Subcutaneous abdominal adipose tissue (tissue), 5 donors: Measurements from ENCODE around the gene ADARB1.

Experiments used
- H3K27ac ChIP-seq: one replicate; pipeline ENCODE4 v1.7.0; 2013; ENCODE audit warnings: low read depth, mild to moderate bottlenecking, inconsistent platforms, low read length, moderate library complexity
- H3K27me3 ChIP-seq, 5 donors: one replicate each; pipeline ENCODE4 v1.7.0; 2013; ENCODE audit warnings: low read length in 5 of 5, inconsistent platforms in 1 of 5; ENCODE audit not compliant: control insufficient read depth in 5 of 5, insufficient read depth in 4 of 5
- H3K36me3 ChIP-seq, 5 donors: one replicate each; pipeline ENCODE4 v1.7.0; 2013; ENCODE audit warnings: low read length in 5 of 5; ENCODE audit not compliant: control insufficient read depth in 5 of 5, insufficient read depth in 5 of 5
- H3K4me1 ChIP-seq, 5 donors: one replicate each; pipeline ENCODE4 v1.7.0; 2013; ENCODE audit warnings: low read length in 5 of 5, mild to moderate bottlenecking in 3 of 5, moderate library complexity in 1 of 5; ENCODE audit not compliant: control insufficient read depth in 5 of 5, insufficient read depth in 5 of 5
- H3K4me3 ChIP-seq, 5 donors: one replicate each; pipeline ENCODE4 v1.7.0; 2013; ENCODE audit warnings: low read length in 5 of 5, low read depth in 1 of 5
- H3K9ac ChIP-seq, 5 donors: one replicate each; pipeline ENCODE4 v1.7.0; 2013; ENCODE audit warnings: low read length in 5 of 5, mild to moderate bottlenecking in 4 of 5, moderate library complexity in 3 of 5
- H3K9me3 ChIP-seq, 5 donors: one replicate each; pipeline ENCODE4 v1.7.0; 2013; ENCODE audit warnings: low read length in 5 of 5; ENCODE audit not compliant: control insufficient read depth in 5 of 5
- donor health status: healthy.
- donor health status: healthy.
- donor health status: healthy.
- donor health status: healthy.
- donor health status: healthy.

ADARB1 gene

GRCh38 chr21:45111703-45112102 lies 37.3 kb downstream of the ADARB1 start:
- Histone ChIP-seq H3K27ac (no peak overlapping the region), H3K9me3 (no peaks in the 10 kb centered on the region), H3K27me3 (no peaks in the 10 kb centered on the region), H3K36me3 (peaks cover 0 to 3% (median 0%) of the 10 kb centered on the region in 5 donors), H3K4me3 (no peak overlapping the region), H3K4me1 (peaks cover 3 to 40% (median 17%) of the 10 kb centered on the region in 5 donors), H3K9ac (no peak overlapping the region)

- Histone ChIP-seq H3K4me3 (no peak overlapping the region), H3K4me1 (peaks cover 3 to 44% (median 17%) of the 10 kb centered on the region in 5 donors), H3K9me3 (no peaks in the 10 kb centered on the region), H3K27me3 (no peaks in the 10 kb centered on the region), H3K36me3 (peaks cover 0 to 3% (median 0%) of the 10 kb centered on the region in 5 donors), H3K27ac (no peak overlapping the region), H3K9ac (no peak overlapping the region)
These were observed 38.0 kb downstream of the ADARB1 start for GRCh38 chr21:45112371-45112770.

GRCh38 chr21:45113543-45113942 lies 39.2 kb downstream of the ADARB1 start:
- peaks cover 3 to 42% (median 17%) of the 10 kb centered on the region in 5 donors for H3K4me1 ChIP-seq
- H3K9me3 ChIP-seq = peaks cover 0 to 3% (median 0%) of the 10 kb centered on the region in 5 donors

DNA sequence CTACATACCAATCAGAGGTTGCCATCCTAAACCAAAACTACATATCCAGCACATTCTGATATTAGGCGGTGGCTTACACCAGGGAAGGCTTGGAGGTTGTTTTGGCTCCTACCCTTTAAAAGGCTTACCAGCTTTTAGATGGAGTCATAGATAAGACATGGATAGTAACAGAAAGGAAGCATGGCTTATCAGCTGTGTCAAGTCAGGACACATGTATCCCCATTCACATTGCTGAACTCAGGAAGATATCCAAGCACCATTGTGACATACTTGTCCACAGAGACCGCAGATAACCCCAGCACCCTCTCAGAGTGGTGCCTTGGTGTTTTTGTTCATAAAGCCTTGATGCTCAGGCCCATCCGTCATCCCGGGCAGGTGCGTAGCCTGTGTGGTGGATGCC lies 39.7 kb downstream of the ADARB1 start:
- Histone ChIP-seq H3K9ac (no peak overlapping the region), H3K27me3 (no peaks in the 10 kb centered on the region), H3K27ac (no peak overlapping the region), H3K4me3 (no peak overlapping the region), H3K4me1 (peaks cover 3 to 38% (median 17%) of the 10 kb centered on the region in 5 donors), H3K9me3 (peaks cover 0 to 3% (median 0%) of the 10 kb centered on the region in 5 donors), H3K36me3 (peaks cover 0 to 3% (median 0%) of the 10 kb centered on the region in 5 donors)

More at GRCh38 chr21:45113543-45113942, 39.2 kb downstream of the ADARB1 start:
- Histone ChIP-seq H3K4me3 (no peak overlapping the region), H3K9ac (no peak overlapping the region), H3K27me3 (no peaks in the 10 kb centered on the region), H3K27ac (no peak overlapping the region), H3K36me3 (peaks cover 0 to 3% (median 0%) of the 10 kb centered on the region in 5 donors)

- H3K27me3 ChIP-seq = no peaks in the 10 kb centered on the region
- H3K36me3 ChIP-seq = peaks cover 0 to 3% (median 0%) of the 10 kb centered on the region in 5 donors
- no peak overlapping the region for H3K27ac ChIP-seq
- peaks cover 3 to 34% (median 13%) of the 10 kb centered on the region in 5 donors for H3K4me1 ChIP-seq
- no peak overlapping the region for H3K4me3 ChIP-seq
- peaks cover 0 to 3% (median 0%) of the 10 kb centered on the region in 5 donors for H3K9me3 ChIP-seq
- H3K9ac ChIP-seq = no peak overlapping the region
These were observed 40.1 kb downstream of the ADARB1 start for GRCh38 chr21:45114475-45114874.

DNA sequence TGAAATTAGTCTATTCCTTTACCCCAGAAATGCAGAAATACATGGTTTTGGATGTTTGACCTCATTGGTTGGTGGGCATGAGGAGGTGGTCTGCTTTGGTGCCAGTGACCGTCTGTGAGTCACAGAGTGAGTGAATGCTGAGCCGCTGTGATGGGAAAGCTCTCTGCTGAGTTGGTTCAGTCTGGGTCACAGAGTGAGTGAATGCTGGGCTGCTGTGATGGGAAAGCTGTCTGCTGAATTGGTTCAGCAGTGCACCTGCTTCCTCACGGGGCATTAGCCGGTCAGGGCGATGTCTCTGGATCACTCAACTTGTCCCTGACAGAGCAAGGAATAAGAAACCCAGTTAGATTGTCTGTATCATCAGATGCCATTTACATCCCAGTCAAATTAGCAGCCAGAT lies 40.8 kb downstream of the ADARB1 start:
- peaks cover 0 to 3% (median 0%) of the 10 kb centered on the region in 5 donors for H3K9me3 ChIP-seq
- no peaks in the 10 kb centered on the region for H3K27me3 ChIP-seq
- H3K27ac ChIP-seq = no peak overlapping the region
- peaks cover 0 to 3% (median 0%) of the 10 kb centered on the region in 5 donors for H3K36me3 ChIP-seq
- H3K9ac ChIP-seq = no peak overlapping the region
- H3K4me3 ChIP-seq = no peak overlapping the region
- peaks cover 3 to 27% (median 9%) of the 10 kb centered on the region in 5 donors for H3K4me1 ChIP-seq

- Histone ChIP-seq H3K4me1 (peaks cover 3 to 19% (median 5%) of the 10 kb centered on the region in 5 donors), H3K36me3 (peaks cover 0 to 6% (median 3%) of the 10 kb centered on the region in 5 donors), H3K27me3 (no peaks in the 10 kb centered on the region), H3K9ac (no peak overlapping the region), H3K4me3 (no peak overlapping the region), H3K9me3 (peaks cover 0 to 3% (median 0%) of the 10 kb centered on the region in 5 donors), H3K27ac (no peak overlapping the region)
These were observed 41.7 kb downstream of the ADARB1 start for GRCh38 chr21:45116066-45116465.

DNA sequence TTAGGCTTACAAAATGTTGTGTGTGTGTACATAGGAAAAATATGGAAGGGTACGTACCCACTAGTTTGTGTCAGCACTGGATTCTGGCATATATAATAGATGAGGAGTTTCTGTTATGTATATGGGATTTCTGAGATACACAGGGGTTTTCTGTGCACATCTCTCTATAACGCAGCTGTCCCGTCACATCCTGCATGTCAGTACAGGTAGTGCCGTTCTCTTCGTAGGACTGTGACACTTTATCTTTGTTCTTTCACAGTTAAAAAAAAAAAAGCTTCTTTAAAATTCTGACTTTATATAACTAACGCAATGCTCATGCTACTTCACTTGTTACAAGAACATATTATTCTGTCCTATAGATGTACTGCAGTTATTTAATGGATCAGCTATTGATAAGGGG lies 42.9 kb downstream of the ADARB1 start:
- no peak overlapping the region for H3K27ac ChIP-seq

DNA sequence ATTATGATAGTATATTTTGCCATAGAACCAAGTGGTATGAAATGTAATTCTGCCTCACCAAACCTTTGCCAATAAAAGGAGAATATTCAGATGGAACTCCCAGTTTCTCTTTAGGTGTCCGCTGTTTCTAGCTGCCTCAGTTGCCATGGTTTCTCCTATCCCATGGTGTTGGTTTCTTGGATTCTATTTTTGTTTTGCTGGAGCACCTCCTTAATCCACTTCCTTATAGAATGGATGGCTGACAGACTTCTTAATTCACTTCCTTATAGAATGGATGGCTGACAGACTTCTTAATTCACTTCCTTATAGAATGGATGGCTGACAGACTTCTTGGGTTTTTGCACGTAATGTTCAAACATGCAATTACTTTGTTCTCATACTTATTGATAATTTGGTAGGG lies 43.7 kb downstream of the ADARB1 start:
- peaks cover 0 to 3% (median 0%) of the 10 kb centered on the region in 5 donors for H3K9me3 ChIP-seq
- no peak overlapping the region for H3K9ac ChIP-seq
- H3K4me1 ChIP-seq = peaks cover 0 to 7% (median 0%) of the 10 kb centered on the region in 5 donors
- H3K27me3 ChIP-seq = no peaks in the 10 kb centered on the region
- peaks cover 0 to 10% (median 3%) of the 10 kb centered on the region in 5 donors for H3K36me3 ChIP-seq
- no peak overlapping the region for H3K27ac ChIP-seq
- no peak overlapping the region for H3K4me3 ChIP-seq

More for the DNA sequence above, 42.9 kb downstream of the ADARB1 start:
- no peaks in the 10 kb centered on the region for H3K27me3 ChIP-seq
- H3K9me3 ChIP-seq = peaks cover 0 to 3% (median 0%) of the 10 kb centered on the region in 5 donors
- H3K4me1 ChIP-seq = peaks cover 0 to 9% (median 5%) of the 10 kb centered on the region in 5 donors
- H3K36me3 ChIP-seq = peaks cover 0 to 10% (median 3%) of the 10 kb centered on the region in 5 donors
- no peak overlapping the region for H3K9ac ChIP-seq
- no peak overlapping the region for H3K4me3 ChIP-seq

DNA sequence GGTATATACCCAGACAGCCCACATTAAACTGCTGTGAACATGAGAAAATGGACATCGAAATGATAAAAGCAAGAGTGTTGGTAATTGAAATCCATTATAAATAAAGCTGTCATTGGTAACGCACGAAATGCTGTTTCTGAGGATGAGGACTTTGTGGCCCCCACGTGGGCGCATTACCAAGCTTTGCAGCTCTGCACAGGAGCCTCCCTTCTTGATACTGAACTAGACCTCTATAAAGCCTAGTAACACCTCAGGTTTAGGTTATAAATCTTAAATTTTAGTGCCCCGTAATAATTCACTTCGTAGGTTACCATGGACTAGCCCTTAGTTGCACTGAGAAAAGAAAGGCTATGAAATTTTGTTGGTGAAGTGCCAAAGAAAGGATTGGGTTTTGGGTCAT lies 45.4 kb downstream of the ADARB1 start:
- Histone ChIP-seq H3K27me3 (no peaks in the 10 kb centered on the region), H3K27ac (no peak overlapping the region), H3K4me3 (no peak overlapping the region), H3K9ac (no peak overlapping the region), H3K9me3 (peaks cover 0 to 3% (median 0%) of the 10 kb centered on the region in 5 donors), H3K4me1 (peaks cover 0 to 4% (median 0%) of the 10 kb centered on the region in 5 donors), H3K36me3 (peaks cover 0 to 10% (median 0%) of the 10 kb centered on the region in 5 donors)
